ENCODE measurements around the gene ADTRP.

ADTRP gene

DNA sequence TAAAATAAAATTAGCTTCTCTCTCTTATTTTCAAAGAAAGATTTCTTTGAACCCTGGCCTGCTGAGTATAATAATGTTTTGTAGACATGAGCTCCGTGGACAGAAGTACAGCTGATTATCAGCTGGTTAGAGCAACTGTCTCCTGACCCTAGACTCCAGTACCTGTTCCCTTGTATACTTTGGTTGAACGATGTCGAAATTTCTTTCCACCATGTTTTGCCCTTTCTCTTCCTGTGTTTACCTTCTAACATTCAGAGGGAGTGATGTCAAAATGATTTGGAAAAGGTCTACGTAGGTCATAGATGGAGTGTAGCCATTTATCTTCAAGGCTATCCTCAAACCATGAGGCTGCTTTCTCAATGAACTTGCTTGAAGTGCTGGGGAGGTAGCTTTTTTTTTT, 16.8 kb upstream of the ADTRP start:
- no peak overlapping the region for H3K4me3 ChIP-seq (ENCODE audit: low read length)
- DNase-seq (ENCODE audit: low read depth): no peak

GRCh38 chr6:11793277-11793676, 14.7 kb upstream of the ADTRP start:
- no peak for TF ChIP-seq CTCF (conservative IDR thresholded peaks at IDR 0.05; ENCODE audit: low read length)
- H3K4me3 ChIP-seq (ENCODE audit: low read length): no peak overlapping the region
- DNase-seq (ENCODE audit: low read depth): no peak

More for the DNA sequence above, 16.8 kb upstream of the ADTRP start:
- TF ChIP-seq CTCF (conservative IDR thresholded peaks at IDR 0.05; ENCODE audit: low read length): no peak

DNA sequence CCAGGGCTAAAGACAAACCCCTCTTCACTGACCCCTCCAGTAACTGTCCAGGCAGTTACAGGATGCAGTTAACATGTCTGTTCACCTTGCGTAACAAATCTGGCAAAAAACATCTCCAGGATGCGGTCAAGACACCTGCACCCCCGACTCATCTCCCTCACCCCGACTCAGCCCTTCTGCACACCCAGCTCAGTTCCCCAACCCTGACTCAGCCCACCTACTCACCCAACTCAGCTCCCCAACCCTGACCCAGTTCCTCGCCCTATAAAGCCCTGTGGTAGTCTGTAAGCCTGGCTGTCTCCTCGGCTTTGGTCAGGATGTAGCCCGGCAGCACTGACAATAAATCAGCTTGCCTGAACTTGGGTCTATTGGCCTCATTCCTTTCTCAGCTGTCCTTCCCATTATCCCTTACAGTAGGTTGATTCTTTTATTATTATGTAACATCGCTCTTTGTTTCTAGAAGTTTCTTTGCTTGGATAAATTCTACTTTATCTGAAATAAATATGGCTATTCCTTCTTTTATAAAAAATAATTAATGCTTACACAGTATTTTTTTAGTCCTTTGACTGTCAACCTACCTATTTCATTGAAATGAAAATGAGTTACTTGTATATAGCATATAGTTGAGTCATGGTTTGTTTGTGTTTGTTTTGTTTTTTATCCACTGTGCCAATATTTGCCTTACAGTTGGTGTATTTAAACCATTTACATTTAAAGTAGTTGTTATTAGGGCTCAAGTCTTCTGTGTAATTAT, 12.9 kb upstream of the ADTRP start:
- TF ChIP-seq CTCF (conservative IDR thresholded peaks at IDR 0.05; ENCODE audit: low read length): no peak
- H3K4me3 ChIP-seq (ENCODE audit: low read length): no peak overlapping the region
- no peak for DNase-seq (ENCODE audit: low read depth)

GRCh38 chr6:11789744-11790143, 11.1 kb upstream of the ADTRP start:
- H3K4me3 ChIP-seq (ENCODE audit: low read length): no peak overlapping the region
- no peak for TF ChIP-seq CTCF (conservative IDR thresholded peaks at IDR 0.05; ENCODE audit: low read length)
- DNase-seq (ENCODE audit: low read depth): no peak

DNA sequence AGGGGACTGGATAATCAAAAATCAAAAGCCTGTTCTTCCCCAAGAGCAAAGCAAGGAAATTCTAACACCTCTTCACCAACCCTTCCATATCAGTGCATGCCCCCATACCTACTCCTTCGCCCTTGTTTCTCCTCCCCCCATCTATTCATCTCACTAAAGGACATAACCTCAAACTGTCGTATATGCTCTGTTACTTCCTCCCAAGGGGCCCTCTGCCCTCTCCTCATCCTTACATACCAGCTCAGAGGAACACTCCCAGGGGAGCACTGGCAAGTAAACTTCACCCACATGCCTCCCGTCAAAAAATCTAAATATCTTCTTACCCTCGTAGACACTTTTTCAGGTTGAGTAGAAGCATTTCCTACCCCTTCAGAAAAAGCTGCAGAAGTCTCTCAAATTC, 9.4 kb upstream of the ADTRP start:
- no peak for DNase-seq (ENCODE audit: low read depth)
- no peak for TF ChIP-seq CTCF (conservative IDR thresholded peaks at IDR 0.05; ENCODE audit: low read length)
- H3K4me3 ChIP-seq (ENCODE audit: low read length): no peak overlapping the region

GRCh38 chr6:11785774-11786579, 7.4 kb upstream of the ADTRP start:
- DNase-seq (ENCODE audit: low read depth): no peak
- TF ChIP-seq CTCF (conservative IDR thresholded peaks at IDR 0.05; ENCODE audit: low read length): no peak
- H3K4me3 ChIP-seq (ENCODE audit: low read length): no peak overlapping the region

- DNase-seq (ENCODE audit: low read depth): no peak
- no peak for TF ChIP-seq CTCF (conservative IDR thresholded peaks at IDR 0.05; ENCODE audit: low read length)
Observed at GRCh38 chr6:11785415-11785773, 6.8 kb upstream of the ADTRP start.

More at GRCh38 chr6:11785415-11785773, 6.8 kb upstream of the ADTRP start:
- H3K4me3 ChIP-seq (ENCODE audit: low read length): no peak overlapping the region
